ENCODE results near the gene ZNF396. TPM values are rescaled to one million over a fixed set of nuclear protein-coding genes. Genes with fewer than 3 reads are reported as not detected.

ZNF396 gene
- total and polyA plus RNA-seq, 9 of the 15 experiments (the other 6 are each of a cell fraction or from before 2014, with no cell fraction given): 0.73 to 2.3 (median 1.9) TPM

GRCh38 chr18:35389095-35389618, 12.0 kb upstream of the ZNF396 start:
- no peaks in the 10 kb centered on the region for H3K9me3 ChIP-seq (replicated peaks; ENCODE audit: control insufficient read depth, insufficient read depth, low read depth, low read length)
- FAIRE-seq (no peak), ATAC-seq (no peak), DNase-seq (ENCODE audit: extremely low read depth in 1 of 4, low spot score in 3 of 4) (no peak)
- H4K20me1 ChIP-seq (replicated peaks; ENCODE audit: control insufficient read depth, insufficient read depth, low read length): no peaks in the 10 kb centered on the region
- ChIA-PET CTCF (ENCODE audit: low intra/inter-chr PET ratio) (no interaction called here), POLR2A (interaction anchor here (0.6 kb wide), 1 partner anchor 428 kb away, joined by 3 read pairs; no protein-coding TSS in a partner anchor)
- H3K79me2 ChIP-seq (ENCODE audit: control insufficient read depth, insufficient read depth, low read length): no peaks in the 10 kb centered on the region
- in situ Hi-C loops (cut with MboI): loop anchor here (10.0 kb wide), 1 partner anchor 566 kb away; no protein-coding TSS in a partner anchor
- TF ChIP-seq ZBTB7A (IDR thresholded peaks at IDR 0.05; ENCODE audit: borderline replicate concordance, control insufficient read depth, low read depth, low read length): no peak
- TF ChIP-seq BRD4 (IDR thresholded peaks at IDR 0.05): no peak
- TF ChIP-seq ID3 (CRISPR knock-in tag; IDR thresholded peaks at IDR 0.05): no peak
- TF ChIP-seq ID3 (tag; IDR thresholded peaks at IDR 0.05): no peak
- no peak for TF ChIP-seq ZFP36 (IDR thresholded peaks at IDR 0.05; ENCODE audit: low read depth, low read length, partially characterized antibody)
- no peak for TF ChIP-seq SAP30 (IDR thresholded peaks at IDR 0.05; ENCODE audit: borderline replicate concordance, insufficient read depth, low read depth, low read length, poor library complexity, severe bottlenecking)
- no peak for TF ChIP-seq CREBBP (IDR thresholded peaks at IDR 0.05; ENCODE audit: low read depth, low read length)
- no peak for TF ChIP-seq GTF2B (IDR thresholded peaks at IDR 0.05; ENCODE audit: extremely low read depth, insufficient read length)
- no peak for TF ChIP-seq RBM25 (IDR thresholded peaks at IDR 0.05; ENCODE audit: low read depth, low read length, severe bottlenecking)
- no peak for TF ChIP-seq SP2 (IDR thresholded peaks at IDR 0.05; ENCODE audit: extremely low read depth, low read depth, low read length, poor library complexity, severe bottlenecking)
- TF ChIP-seq FOSL1 (tag; conservative IDR thresholded peaks at IDR 0.05): no peak
- TF ChIP-seq LEF1 (IDR thresholded peaks at IDR 0.05): no peak
- TF ChIP-seq ARHGAP35 (IDR thresholded peaks at IDR 0.05; ENCODE audit: partially characterized antibody): no peak
- no peak for TF ChIP-seq TEAD1 (CRISPR knock-in tag; IDR thresholded peaks at IDR 0.05)
- no peak for TF ChIP-seq SMC3 (conservative IDR thresholded peaks at IDR 0.05; ENCODE audit: insufficient read depth, low read depth, low read length)
- no peak for TF ChIP-seq HES1 (IDR thresholded peaks at IDR 0.05; ENCODE audit: low read depth)
- no peak for TF ChIP-seq POLR3G (IDR thresholded peaks at IDR 0.05; ENCODE audit: extremely low read depth, insufficient read length, insufficient replicate concordance)
- TF ChIP-seq FUS (optimal IDR thresholded peaks at IDR 0.05; ENCODE audit: low read depth, low read length): no peak
- TF ChIP-seq, protein P1, sequence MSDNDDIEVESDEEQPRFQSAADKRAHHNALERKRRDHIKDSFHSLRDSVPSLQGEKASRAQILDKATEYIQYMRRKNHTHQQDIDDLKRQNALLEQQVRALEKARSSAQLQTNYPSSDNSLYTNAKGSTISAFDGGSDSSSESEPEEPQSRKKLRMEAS (CRISPR knock-in tag; IDR thresholded peaks at IDR 0.05): no peak
- TF ChIP-seq ZBTB17 (CRISPR knock-in tag; IDR thresholded peaks at IDR 0.05): no peak
- no peak for TF ChIP-seq MEIS2 (IDR thresholded peaks at IDR 0.05; ENCODE audit: partially characterized antibody)
- no peaks in the 10 kb centered on the region for H3K4me1 ChIP-seq (replicated peaks in 1 of 2; ENCODE audit: control insufficient read depth in 2 of 2, insufficient read depth in 2 of 2, low read length in 2 of 2)
- BruUV-seq (replicated peaks): no TSS peak
- 0% methylated on average over 5 of the region's 5 CpGs for WGBS (ENCODE audit: insufficient coverage, low coverage, missing lambda C conversion rate)
- H3K27ac ChIP-seq (ENCODE audit: extremely low read depth, low read depth, low read length): no peak overlapping the region
- H3K4me3 ChIP-seq: no peak overlapping the region
- H3K9ac ChIP-seq (ENCODE audit: insufficient read depth in 1 of 2, low read depth in 2 of 2, low read length in 2 of 2): no peak overlapping the region
- H2AFZ ChIP-seq (ENCODE audit: low read depth, low read length): no peak overlapping the region
- no peak overlapping the region for H3K4me2 ChIP-seq (ENCODE audit: insufficient read depth, low read length)
- H3K9me1 ChIP-seq (ENCODE audit: control insufficient read depth, insufficient read depth, low read length): no peaks in the 10 kb centered on the region
- H3K27me3 ChIP-seq (ENCODE audit: control insufficient read depth in 2 of 2, insufficient read depth in 2 of 2, low read length in 2 of 2): no peaks in the 10 kb centered on the region
- intact Hi-C loops (cut with micrococcal nuclease): loop anchor here (5.0 to 10.0 kb wide), 2 partner anchors 382 to 566 kb away; no protein-coding TSS in a partner anchor
- no peaks in the 10 kb centered on the region for H3K36me3 ChIP-seq (ENCODE audit: control insufficient read depth, insufficient read depth, low read length)

All from K562 (cell line).